GM21423 (cell line): ENCODE measurements around the gene LRRC3B.
"Not testable (repeated sequence)": the region's sequence is repeated elsewhere in the genome, so short reads cannot be mapped to it uniquely, and the experiment has no call there.

ENCODE experiments used
- ATAC-seq: cut with Tn5 transposase; IDR thresholded peaks from one replicate; pipeline ENCODE4 v1.9.1; 2021; ENCODE audit warnings: mild to moderate bottlenecking, moderate library complexity; ENCODE audit not compliant: unreplicated experiment

The LRRC3B gene

GRCh38 chr3:26622621-26623418, at the start of gene LRRC3B:
Gene LRRC3B, plus strand, starts transcription at chr3:26622772. Its CDS starts 86,901 bp downstream, at chr3:26709673.
- no peak for ATAC-seq

- no peak for ATAC-seq
These were observed 47.8 kb upstream of the LRRC3B start for GRCh38 chr3:26574766-26575165.

- ATAC-seq: no peak
These were observed 43.5 kb upstream of the LRRC3B start for GRCh38 chr3:26579116-26579515.

- no peak for ATAC-seq
These were observed 35.0 kb upstream of the LRRC3B start for GRCh38 chr3:26587571-26587970.

GRCh38 chr3:26588931-26589330, 33.6 kb upstream of the LRRC3B start:
- no peak for ATAC-seq

GRCh38 chr3:26589678-26590077, 32.9 kb upstream of the LRRC3B start:
- ATAC-seq: no peak

- no peak for ATAC-seq
These were observed 31.6 kb upstream of the LRRC3B start for GRCh38 chr3:26590919-26591484.

GRCh38 chr3:26591926-26592325, 30.6 kb upstream of the LRRC3B start:
- no peak for ATAC-seq

- no peak for ATAC-seq
These were observed 30.1 kb upstream of the LRRC3B start for GRCh38 chr3:26592451-26592850.

- ATAC-seq: no peak
These were observed 26.2 kb upstream of the LRRC3B start for GRCh38 chr3:26596335-26596734.

GRCh38 chr3:26603311-26603710, 19.3 kb upstream of the LRRC3B start:
- not testable (repeated sequence) for ATAC-seq

- ATAC-seq: not testable (repeated sequence)
These were observed 18.8 kb upstream of the LRRC3B start for GRCh38 chr3:26603771-26604170.

- no peak for ATAC-seq
These were observed 8.4 kb upstream of the LRRC3B start for GRCh38 chr3:26614006-26614685.

- no peak for ATAC-seq
These were observed 1.4 kb upstream of the LRRC3B start for GRCh38 chr3:26621176-26621575.

GRCh38 chr3:26621906-26622620, 509 bp upstream of the LRRC3B start:
- no peak for ATAC-seq

- no peak for ATAC-seq
These were observed 1.0 kb downstream of the LRRC3B start for GRCh38 chr3:26623419-26624208.

GRCh38 chr3:26624209-26624765, 1.7 kb downstream of the LRRC3B start:
- ATAC-seq: no peak

- no peak for ATAC-seq
These were observed 2.6 kb downstream of the LRRC3B start for GRCh38 chr3:26625187-26625586.

- no peak for ATAC-seq
These were observed 4.5 kb downstream of the LRRC3B start for GRCh38 chr3:26627080-26627479.

- no peak for ATAC-seq
These were observed 6.3 kb downstream of the LRRC3B start for GRCh38 chr3:26628915-26629314.
